Measurements from ENCODE around the gene MCC.

- no peak for TF ChIP-seq CREB5 (CRISPR knock-in tag; IDR thresholded peaks at IDR 0.05; ENCODE audit: low read depth)
- TF ChIP-seq CSDC2 (CRISPR knock-in tag; IDR thresholded peaks at IDR 0.05): no peak
- no peak for TF ChIP-seq TCF4 (CRISPR knock-in tag; IDR thresholded peaks at IDR 0.05; ENCODE audit: borderline replicate concordance)
- no peak for TF ChIP-seq GLIS3 (CRISPR knock-in tag; IDR thresholded peaks at IDR 0.05)
- TF ChIP-seq SNAI2 (CRISPR knock-in tag; IDR thresholded peaks at IDR 0.05): no peak
- TF ChIP-seq, protein P1, sequence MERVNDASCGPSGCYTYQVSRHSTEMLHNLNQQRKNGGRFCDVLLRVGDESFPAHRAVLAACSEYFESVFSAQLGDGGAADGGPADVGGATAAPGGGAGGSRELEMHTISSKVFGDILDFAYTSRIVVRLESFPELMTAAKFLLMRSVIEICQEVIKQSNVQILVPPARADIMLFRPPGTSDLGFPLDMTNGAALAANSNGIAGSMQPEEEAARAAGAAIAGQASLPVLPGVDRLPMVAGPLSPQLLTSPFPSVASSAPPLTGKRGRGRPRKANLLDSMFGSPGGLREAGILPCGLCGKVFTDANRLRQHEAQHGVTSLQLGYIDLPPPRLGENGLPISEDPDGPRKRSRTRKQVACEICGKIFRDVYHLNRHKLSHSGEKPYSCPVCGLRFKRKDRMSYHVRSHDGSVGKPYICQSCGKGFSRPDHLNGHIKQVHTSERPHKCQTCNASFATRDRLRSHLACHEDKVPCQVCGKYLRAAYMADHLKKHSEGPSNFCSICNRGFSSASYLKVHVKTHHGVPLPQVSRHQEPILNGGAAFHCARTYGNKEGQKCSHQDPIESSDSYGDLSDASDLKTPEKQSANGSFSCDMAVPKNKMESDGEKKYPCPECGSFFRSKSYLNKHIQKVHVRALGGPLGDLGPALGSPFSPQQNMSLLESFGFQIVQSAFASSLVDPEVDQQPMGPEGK (CRISPR knock-in tag; IDR thresholded peaks at IDR 0.05; ENCODE audit: borderline replicate concordance): no peak
- no peak for TF ChIP-seq ZC3H10 (CRISPR knock-in tag; IDR thresholded peaks at IDR 0.05)
- TF ChIP-seq ZFP3 (CRISPR knock-in tag; IDR thresholded peaks at IDR 0.05): no peak
- TF ChIP-seq BACH2 (CRISPR knock-in tag; IDR thresholded peaks at IDR 0.05; ENCODE audit: borderline replicate concordance): no peak
- TF ChIP-seq OSR1 (CRISPR knock-in tag; IDR thresholded peaks at IDR 0.05): no peak
- TF ChIP-seq ISL1 (CRISPR knock-in tag; IDR thresholded peaks at IDR 0.05): no peak
- TF ChIP-seq ZFP30 (CRISPR knock-in tag; IDR thresholded peaks at IDR 0.05): no peak
- no peak for TF ChIP-seq RARB (CRISPR knock-in tag; IDR thresholded peaks at IDR 0.05)
These were observed 430.7 kb downstream of the MCC start for GRCh38 chr5:113057557-113057984.
